ENCODE measurements around the gene SYNE1.

SYNE1 gene

GRCh38 chr6:152585236-152585635, 51.9 kb downstream of the SYNE1 start:
- no peak overlapping the region for H3K4me3 ChIP-seq (ENCODE audit: low read length)
- no peak overlapping the region for H3K4ac ChIP-seq (ENCODE audit: low read depth, low read length)
- no peaks in the 10 kb centered on the region for H3K36me3 ChIP-seq (ENCODE audit: control insufficient read depth, insufficient read depth, low read length)
- no peak overlapping the region for H4K5ac ChIP-seq (ENCODE audit: low read length)
- no peak overlapping the region for H2BK5ac ChIP-seq (ENCODE audit: low read length)
- no peak overlapping the region for H3K23ac ChIP-seq (ENCODE audit: low read length)
- no peak overlapping the region for H3K56ac ChIP-seq (ENCODE audit: low read length)
- H3K9ac ChIP-seq (ENCODE audit: low read length): no peak overlapping the region
- DNase-seq: no peak
- no peaks in the 10 kb centered on the region for H3K79me1 ChIP-seq (ENCODE audit: low read length)
- WGBS (ENCODE audit: extremely low coverage, insufficient coverage, low lambda C conversion rate): no CpG with 5 or more reads among the region's 3 CpGs
- H3K18ac ChIP-seq (ENCODE audit: low read length): no peak overlapping the region
- no peaks in the 10 kb centered on the region for H3K79me2 ChIP-seq (ENCODE audit: control insufficient read depth, insufficient read depth, low read length)
- H4K8ac ChIP-seq (ENCODE audit: low read depth, low read length): no peak overlapping the region
- no peak overlapping the region for H2BK15ac ChIP-seq (replicated peaks; ENCODE audit: low read depth)
- H3K4me1 ChIP-seq (ENCODE audit: control insufficient read depth, low read depth, low read length): no peaks in the 10 kb centered on the region
- H3K4me2 ChIP-seq (ENCODE audit: low read length): no peak overlapping the region
- no peaks in the 10 kb centered on the region for H3K27me3 ChIP-seq (ENCODE audit: insufficient read depth, low read length, poor library complexity)
- H2AK5ac ChIP-seq (ENCODE audit: low read length): no peak overlapping the region
- no peak overlapping the region for H2BK120ac ChIP-seq (ENCODE audit: low read depth, low read length)
- no peak overlapping the region for H3K27ac ChIP-seq (ENCODE audit: low read depth, low read length)

DNA sequence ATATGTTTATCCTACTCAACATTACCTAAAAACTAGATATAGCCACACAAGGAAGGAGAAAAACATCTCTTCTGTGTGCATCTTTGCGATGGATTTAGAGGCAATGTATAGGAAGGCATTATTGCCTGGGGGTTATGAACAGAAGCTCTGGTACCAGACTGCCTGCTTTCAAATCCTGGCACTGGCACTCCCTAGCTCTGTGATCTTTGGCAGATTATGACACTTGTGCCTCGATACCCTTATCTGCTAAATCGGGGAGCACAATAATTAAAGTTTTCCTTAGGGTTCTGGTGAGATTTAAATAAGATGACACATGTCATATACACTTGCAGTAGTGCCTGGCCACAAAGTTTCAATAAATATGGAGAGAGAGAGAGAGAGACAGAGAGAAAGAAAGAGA, 53.3 kb downstream of the SYNE1 start:
- H3K36me3 ChIP-seq (ENCODE audit: control insufficient read depth, insufficient read depth, low read length): no peaks in the 10 kb centered on the region
- no peak overlapping the region for H3K4me3 ChIP-seq (ENCODE audit: low read length)
- H3K18ac ChIP-seq (ENCODE audit: low read length): no peak overlapping the region
- H3K79me2 ChIP-seq (ENCODE audit: control insufficient read depth, insufficient read depth, low read length): no peaks in the 10 kb centered on the region
- H4K5ac ChIP-seq (ENCODE audit: low read length): no peak overlapping the region
- no peaks in the 10 kb centered on the region for H3K79me1 ChIP-seq (ENCODE audit: low read length)
- peak overlapping the region; percentile 74 for H2BK120ac ChIP-seq (ENCODE audit: low read depth, low read length)
- H3K9ac ChIP-seq (ENCODE audit: low read length): no peak overlapping the region
- no peak overlapping the region for H3K56ac ChIP-seq (ENCODE audit: low read length)
- WGBS (ENCODE audit: extremely low coverage, insufficient coverage, low lambda C conversion rate): no CpG with 5 or more reads among the region's 3 CpGs
- no peaks in the 10 kb centered on the region for H3K27me3 ChIP-seq (ENCODE audit: insufficient read depth, low read length, poor library complexity)
- H2BK5ac ChIP-seq (ENCODE audit: low read length): no peak overlapping the region
- no peak overlapping the region for H4K8ac ChIP-seq (ENCODE audit: low read depth, low read length)
- H2AK5ac ChIP-seq (ENCODE audit: low read length): no peak overlapping the region
- DNase-seq: no peak
- no peak overlapping the region for H3K23ac ChIP-seq (ENCODE audit: low read length)
- H3K4me2 ChIP-seq (ENCODE audit: low read length): no peak overlapping the region
- no peak overlapping the region for H3K27ac ChIP-seq (ENCODE audit: low read depth, low read length)
- H3K4ac ChIP-seq (ENCODE audit: low read depth, low read length): no peak overlapping the region
- no peaks in the 10 kb centered on the region for H3K4me1 ChIP-seq (ENCODE audit: control insufficient read depth, low read depth, low read length)
- no peak overlapping the region for H2BK15ac ChIP-seq (replicated peaks; ENCODE audit: low read depth)

GRCh38 chr6:152576525-152576924, 60.6 kb downstream of the SYNE1 start:
- Histone ChIP-seq H3K27me3 (ENCODE audit: insufficient read depth, low read length, poor library complexity) (no peaks in the 10 kb centered on the region), H3K56ac (ENCODE audit: low read length) (no peak overlapping the region), H3K79me2 (ENCODE audit: control insufficient read depth, insufficient read depth, low read length) (no peaks in the 10 kb centered on the region), H3K4me1 (ENCODE audit: control insufficient read depth, low read depth, low read length) (peaks cover 7% of the 10 kb centered on the region), H3K23ac (ENCODE audit: low read length) (no peak overlapping the region), H3K9ac (ENCODE audit: low read length) (no peak overlapping the region), H2AK5ac (ENCODE audit: low read length) (no peak overlapping the region), H3K4me3 (ENCODE audit: low read length) (no peak overlapping the region), H3K27ac (ENCODE audit: low read depth, low read length) (no peak overlapping the region), H4K8ac (ENCODE audit: low read depth, low read length) (no peak overlapping the region), H3K18ac (ENCODE audit: low read length) (no peak overlapping the region), H3K36me3 (ENCODE audit: control insufficient read depth, insufficient read depth, low read length) (no peaks in the 10 kb centered on the region), H3K79me1 (ENCODE audit: low read length) (no peaks in the 10 kb centered on the region), H2BK120ac (ENCODE audit: low read depth, low read length) (no peak overlapping the region), H3K4ac (ENCODE audit: low read depth, low read length) (no peak overlapping the region), H4K5ac (ENCODE audit: low read length) (no peak overlapping the region), H2BK15ac (replicated peaks; ENCODE audit: low read depth) (no peak overlapping the region), H3K4me2 (ENCODE audit: low read length) (no peak overlapping the region), H2BK5ac (ENCODE audit: low read length) (no peak overlapping the region)
- WGBS (ENCODE audit: extremely low coverage, insufficient coverage, low lambda C conversion rate): no CpG with 5 or more reads among the region's 1 CpG
- no peak for DNase-seq

GRCh38 chr6:152575621-152576150, 61.5 kb downstream of the SYNE1 start:
- no peak overlapping the region for H2BK5ac ChIP-seq (ENCODE audit: low read length)
- peak; percentile 31 for DNase-seq
- no peak overlapping the region for H4K5ac ChIP-seq (ENCODE audit: low read length)
- H3K79me2 ChIP-seq (ENCODE audit: control insufficient read depth, insufficient read depth, low read length): no peaks in the 10 kb centered on the region
- H3K4ac ChIP-seq (ENCODE audit: low read depth, low read length): no peak overlapping the region
- H3K4me3 ChIP-seq (ENCODE audit: low read length): no peak overlapping the region
- no peaks in the 10 kb centered on the region for H3K36me3 ChIP-seq (ENCODE audit: control insufficient read depth, insufficient read depth, low read length)
- WGBS (ENCODE audit: extremely low coverage, insufficient coverage, low lambda C conversion rate): no CpG with 5 or more reads among the region's 4 CpGs
- H2BK15ac ChIP-seq (replicated peaks; ENCODE audit: low read depth): no peak overlapping the region
- H3K27ac ChIP-seq (ENCODE audit: low read depth, low read length): no peak overlapping the region
- H4K8ac ChIP-seq (ENCODE audit: low read depth, low read length): no peak overlapping the region
- no peak overlapping the region for H3K9ac ChIP-seq (ENCODE audit: low read length)
- H2BK120ac ChIP-seq (ENCODE audit: low read depth, low read length): no peak overlapping the region
- H3K4me1 ChIP-seq (ENCODE audit: control insufficient read depth, low read depth, low read length): peaks cover 7% of the 10 kb centered on the region
- H3K56ac ChIP-seq (ENCODE audit: low read length): no peak overlapping the region
- H3K4me2 ChIP-seq (ENCODE audit: low read length): no peak overlapping the region
- H3K23ac ChIP-seq (ENCODE audit: low read length): no peak overlapping the region
- H3K18ac ChIP-seq (ENCODE audit: low read length): no peak overlapping the region
- no peaks in the 10 kb centered on the region for H3K79me1 ChIP-seq (ENCODE audit: low read length)
- H3K27me3 ChIP-seq (ENCODE audit: insufficient read depth, low read length, poor library complexity): no peaks in the 10 kb centered on the region
- H2AK5ac ChIP-seq (ENCODE audit: low read length): no peak overlapping the region

DNA sequence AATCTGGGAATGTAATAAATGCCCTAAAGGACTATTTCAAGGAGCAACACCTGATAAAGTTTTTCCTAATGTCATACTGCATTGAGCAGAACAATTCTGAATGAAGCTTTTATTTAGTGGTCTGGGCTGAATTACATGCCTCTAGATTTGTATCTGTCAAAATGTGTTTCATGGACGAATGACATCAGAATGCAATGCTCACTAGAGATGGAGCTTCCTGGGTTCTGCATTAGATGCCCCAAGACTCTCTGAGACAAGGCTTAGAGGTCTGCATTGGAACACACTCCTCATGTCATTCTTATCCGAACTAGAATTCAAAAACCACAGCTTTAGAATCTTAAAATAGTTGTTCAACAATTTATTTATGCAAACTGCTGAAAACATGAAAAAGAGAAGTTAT, 62.0 kb downstream of the SYNE1 start:
- Histone ChIP-seq H2BK15ac (replicated peaks; ENCODE audit: low read depth) (no peak overlapping the region), H4K8ac (ENCODE audit: low read depth, low read length) (no peak overlapping the region), H3K36me3 (ENCODE audit: control insufficient read depth, insufficient read depth, low read length) (no peaks in the 10 kb centered on the region), H2BK5ac (ENCODE audit: low read length) (no peak overlapping the region), H2BK120ac (ENCODE audit: low read depth, low read length) (no peak overlapping the region), H3K79me2 (ENCODE audit: control insufficient read depth, insufficient read depth, low read length) (no peaks in the 10 kb centered on the region), H3K79me1 (ENCODE audit: low read length) (no peaks in the 10 kb centered on the region), H3K18ac (ENCODE audit: low read length) (no peak overlapping the region), H3K56ac (ENCODE audit: low read length) (no peak overlapping the region), H3K4me2 (ENCODE audit: low read length) (no peak overlapping the region), H3K23ac (ENCODE audit: low read length) (no peak overlapping the region), H3K27me3 (ENCODE audit: insufficient read depth, low read length, poor library complexity) (no peaks in the 10 kb centered on the region), H4K5ac (ENCODE audit: low read length) (no peak overlapping the region), H2AK5ac (ENCODE audit: low read length) (no peak overlapping the region), H3K4ac (ENCODE audit: low read depth, low read length) (no peak overlapping the region), H3K4me3 (ENCODE audit: low read length) (no peak overlapping the region), H3K9ac (ENCODE audit: low read length) (no peak overlapping the region), H3K27ac (ENCODE audit: low read depth, low read length) (no peak overlapping the region), H3K4me1 (ENCODE audit: control insufficient read depth, low read depth, low read length) (peaks cover 7% of the 10 kb centered on the region)
- no peak for DNase-seq
- WGBS (ENCODE audit: extremely low coverage, insufficient coverage, low lambda C conversion rate): no CpG with 5 or more reads among the region's 2 CpGs

- Histone ChIP-seq H3K27me3 (ENCODE audit: insufficient read depth, low read length, poor library complexity) (no peaks in the 10 kb centered on the region), H3K18ac (ENCODE audit: low read length) (peak overlapping the region; percentile 51), H2AK5ac (ENCODE audit: low read length) (no peak overlapping the region), H3K4me2 (ENCODE audit: low read length) (no peak overlapping the region), H3K79me2 (ENCODE audit: control insufficient read depth, insufficient read depth, low read length) (no peaks in the 10 kb centered on the region), H4K8ac (ENCODE audit: low read depth, low read length) (no peak overlapping the region), H2BK5ac (ENCODE audit: low read length) (no peak overlapping the region), H3K23ac (ENCODE audit: low read length) (no peak overlapping the region), H3K4ac (ENCODE audit: low read depth, low read length) (no peak overlapping the region), H3K4me1 (ENCODE audit: control insufficient read depth, low read depth, low read length) (peaks cover 7% of the 10 kb centered on the region), H3K4me3 (ENCODE audit: low read length) (no peak overlapping the region), H3K36me3 (ENCODE audit: control insufficient read depth, insufficient read depth, low read length) (no peaks in the 10 kb centered on the region), H2BK120ac (ENCODE audit: low read depth, low read length) (no peak overlapping the region), H4K5ac (ENCODE audit: low read length) (no peak overlapping the region), H3K9ac (ENCODE audit: low read length) (no peak overlapping the region), H3K79me1 (ENCODE audit: low read length) (no peaks in the 10 kb centered on the region), H3K27ac (ENCODE audit: low read depth, low read length) (no peak overlapping the region), H2BK15ac (replicated peaks; ENCODE audit: low read depth) (no peak overlapping the region), H3K56ac (ENCODE audit: low read length) (no peak overlapping the region)
- no CpG with 5 or more reads among the region's 2 CpGs for WGBS (ENCODE audit: extremely low coverage, insufficient coverage, low lambda C conversion rate)
- no peak for DNase-seq
These were observed 63.4 kb downstream of the SYNE1 start for GRCh38 chr6:152573762-152574161.
